WTC11 (cell line): ENCODE results near the gene TMC3. TPM values are rescaled to one million over a fixed set of nuclear protein-coding genes. Genes with fewer than 3 reads are reported as not detected.

Source experiments
- ATAC-seq: fragments of 200-7000 bp; cut with Tn5 transposase; 2 replicates; pipeline ENCODE4 v1.10.0; 2021; ENCODE audit warnings: mild to moderate bottlenecking, moderate library complexity
- CTCF ChIA-PET: fragments of 300-600 bp; sonication (Branson Sonifier 250); formaldehyde crosslinking; loops from one replicate; lab custom pipeline; 2021; ENCODE audit warnings: antibody characterized with exemption; lab: Charles Lee
- POLR2A ChIA-PET: fragments of 350-600 bp; sonication (Branson Sonifier 250); formaldehyde crosslinking; loops from one replicate; lab custom pipeline; 2021; ENCODE audit warnings: antibody characterized with exemption; lab: Charles Lee
- DNase-seq: peaks from one replicate; pipeline ENCODE4 v3.0.0; 2021; ENCODE audit warnings: low spot score
- H3K27ac Mint-ChIP-seq: 2 replicates; pipeline ENCODE4 v1.8.0; 2021; ENCODE audit warnings: mixed read lengths
- H3K27me3 Mint-ChIP-seq: 2 replicates; pipeline ENCODE4 v1.8.0; 2021; ENCODE audit warnings: low read depth, mild to moderate bottlenecking, moderate library complexity, mixed read lengths
- H3K36me3 Mint-ChIP-seq: 2 replicates; pipeline ENCODE4 v1.8.0; 2021; ENCODE audit warnings: mixed read lengths
- H3K4me1 Mint-ChIP-seq: 2 replicates; pipeline ENCODE4 v1.8.0; 2022; ENCODE audit warnings: mixed read lengths
- H3K4me3 Mint-ChIP-seq: 2 replicates; pipeline ENCODE4 v1.8.0; 2021; ENCODE audit warnings: mild to moderate bottlenecking, moderate library complexity, mixed read lengths
- H3K9me3 Mint-ChIP-seq: 2 replicates; pipeline ENCODE4 v1.8.0; 2021; ENCODE audit warnings: mixed read lengths
- AFF4 ChIP-seq: sonication (generic); formaldehyde crosslinking; IDR thresholded peaks from 2 replicates; pipeline ENCODE4 v1.8.1; 2023; ENCODE audit warnings: mild to moderate bottlenecking, missing genetic modification reagents, borderline replicate concordance
- ATF6 ChIP-seq: sonication (generic); formaldehyde crosslinking; IDR thresholded peaks from 2 replicates; pipeline ENCODE4 v1.8.1; 2023; ENCODE audit warnings: mild to moderate bottlenecking, missing genetic modification reagents
- CBFB ChIP-seq: sonication (generic); formaldehyde crosslinking; IDR thresholded peaks from 2 replicates; pipeline ENCODE4 v1.8.1; 2022; ENCODE audit warnings: mild to moderate bottlenecking, low read depth, missing genetic modification reagents
- CDX4 ChIP-seq: fragments of 250-450 bp; sonication (Bioruptor Pico); IDR thresholded peaks from 2 replicates; pipeline ENCODE4 v1.9.0; 2021; ENCODE audit warnings: moderate library complexity, mild to moderate bottlenecking, inconsistent platforms, borderline replicate concordance
- CTCF ChIP-seq: fragments of 200-600 bp; IDR thresholded peaks from 2 replicates; pipeline ENCODE4 v1.8.0; 2022; ENCODE audit warnings: antibody characterized with exemption
- ETV6 ChIP-seq: sonication (generic); formaldehyde crosslinking; IDR thresholded peaks from 2 replicates; pipeline ENCODE4 v1.8.1; 2022; ENCODE audit warnings: mild to moderate bottlenecking, missing genetic modification reagents
- HMGXB4 ChIP-seq: sonication (generic); formaldehyde crosslinking; IDR thresholded peaks from 2 replicates; pipeline ENCODE4 v1.8.1; 2023; ENCODE audit warnings: mild to moderate bottlenecking, moderate library complexity, missing genetic modification reagents
- IRF2 ChIP-seq: sonication (generic); formaldehyde crosslinking; IDR thresholded peaks from 2 replicates; pipeline ENCODE4 v1.8.0; 2022; ENCODE audit warnings: low read depth, missing genetic modification reagents, borderline replicate concordance
- KAT7 ChIP-seq: sonication (generic); formaldehyde crosslinking; IDR thresholded peaks from 2 replicates; pipeline ENCODE4 v1.8.1; 2023; ENCODE audit warnings: missing genetic modification reagents, mild to moderate bottlenecking, borderline replicate concordance
- MAX ChIP-seq: sonication (generic); formaldehyde crosslinking; IDR thresholded peaks from 2 replicates; pipeline ENCODE4 v1.8.0; 2022; ENCODE audit warnings: mild to moderate bottlenecking, missing genetic modification reagents
- MXD4 ChIP-seq: fragments of 250-450 bp; sonication (Bioruptor Pico); IDR thresholded peaks from 2 replicates; pipeline ENCODE4 v1.8.0; 2021; ENCODE audit warnings: mild to moderate bottlenecking, moderate library complexity, borderline replicate concordance
- NR2C2 ChIP-seq: sonication (generic); formaldehyde crosslinking; IDR thresholded peaks from 2 replicates; pipeline ENCODE4 v1.8.0; 2022; ENCODE audit warnings: mild to moderate bottlenecking, missing genetic modification reagents
- PRRX2 ChIP-seq: fragments of 250-450 bp; sonication (Bioruptor Pico); IDR thresholded peaks from 2 replicates; pipeline ENCODE4 v1.8.0; 2021; ENCODE audit warnings: mild to moderate bottlenecking
- SOX15 ChIP-seq: fragments of 250-450 bp; sonication (Bioruptor Pico); IDR thresholded peaks from 2 replicates; pipeline ENCODE4 v1.9.0; 2021; ENCODE audit warnings: mild to moderate bottlenecking
- TCF7 ChIP-seq: sonication (generic); formaldehyde crosslinking; IDR thresholded peaks from 2 replicates; pipeline ENCODE4 v1.8.0; 2022; ENCODE audit warnings: mild to moderate bottlenecking, low read depth, missing genetic modification reagents, moderate library complexity
- ZMAT4 ChIP-seq: fragments of 250-450 bp; sonication (Bioruptor Pico); IDR thresholded peaks from 2 replicates; pipeline ENCODE4 v1.9.0; 2021; ENCODE audit warnings: mild to moderate bottlenecking
- ZNF121 ChIP-seq: sonication (generic); formaldehyde crosslinking; IDR thresholded peaks from 2 replicates; pipeline ENCODE4 v1.8.0; 2023; ENCODE audit warnings: missing genetic modification reagents
- ZNF416 ChIP-seq: fragments of 250-450 bp; sonication (Bioruptor Pico); IDR thresholded peaks from 2 replicates; pipeline ENCODE4 v1.9.0; 2021; ENCODE audit warnings: mild to moderate bottlenecking, inconsistent platforms
- ZSCAN18 ChIP-seq: fragments of 250-450 bp; sonication (Bioruptor Pico); IDR thresholded peaks from 2 replicates; pipeline ENCODE4 v2.1.2; 2022; ENCODE audit warnings: mild to moderate bottlenecking, moderate library complexity
- total RNA-seq: library from RNA; stranded (reverse); gene quantifications from 3 replicates; pipeline ENCODE4 v1.2.3, GENCODE V29; 2021

The TMC3 gene
- total RNA-seq, 1 experiment from 2014 or later, result not detected

- peaks cover under 1% of the 10 kb centered on the region for H3K36me3 Mint-ChIP-seq
- POLR2A ChIA-PET, result no interaction called here
- TF ChIP-seq MXD4 (CRISPR knock-in tag), result no peak
- TF ChIP-seq KAT7, result no peak
- TF ChIP-seq HMGXB4 (CRISPR knock-in tag), result no peak
- no peak for TF ChIP-seq ATF6 (CRISPR knock-in tag)
- no peak for TF ChIP-seq PRRX2
- no peak for TF ChIP-seq CDX4
- TF ChIP-seq CBFB (CRISPR knock-in tag), result no peak
- TF ChIP-seq SOX15 (CRISPR knock-in tag), result no peak
- no peak for TF ChIP-seq NR2C2
- TF ChIP-seq AFF4 (CRISPR knock-in tag), result no peak
- TF ChIP-seq, all 79 proteins: peak for 0
- Mint-ChIP-seq H3K4me1 (peaks cover 15% of the 10 kb centered on the region), H3K4me3 (no peak overlapping the region), H3K27ac (no peak overlapping the region), H3K27me3 (no peaks in the 10 kb centered on the region), H3K9me3 (peaks cover 4% of the 10 kb centered on the region)
- DNase-seq, result no peak
- no peak for ATAC-seq
- CTCF ChIA-PET, result interaction anchor here (1.1 to 1.6 kb wide), 3 partner anchors 31 to 105 kb away, joined by 3 to 5 read pairs (median 4); no protein-coding TSS in a partner anchor
These were observed 5.3 kb upstream of the TMC3 start for GRCh38 chr15:81379269-81379668.

- Mint-ChIP-seq H3K9me3 (no peaks in the 10 kb centered on the region), H3K4me1 (peaks cover 17% of the 10 kb centered on the region), H3K27ac (no peak overlapping the region), H3K4me3 (no peak overlapping the region)
- no peak for DNase-seq
- TF ChIP-seq IRF2 (CRISPR knock-in tag), result no peak
- no peak for TF ChIP-seq TCF7 (CRISPR knock-in tag)
- TF ChIP-seq ZSCAN18 (CRISPR knock-in tag), result no peak
- no peak for TF ChIP-seq CTCF
- TF ChIP-seq ZNF121, result no peak
- no peak for TF ChIP-seq ETV6 (CRISPR knock-in tag)
- TF ChIP-seq MAX (CRISPR knock-in tag), result no peak
- no peak for TF ChIP-seq ZMAT4 (CRISPR knock-in tag)
- TF ChIP-seq ZNF416 (CRISPR knock-in tag), result no peak
- TF ChIP-seq, all 79 proteins: peak for 0
- CTCF ChIA-PET, result interaction anchor here (0.6 to 1.4 kb wide), 3 partner anchors 32 to 372 kb away, joined by 3 to 5 read pairs (median 3); no protein-coding TSS in a partner anchor
- ATAC-seq, result no peak
- H3K36me3 Mint-ChIP-seq, result no peaks in the 10 kb centered on the region
- H3K27me3 Mint-ChIP-seq, result no peaks in the 10 kb centered on the region
- POLR2A ChIA-PET, result no interaction called here
These were observed 4.4 kb upstream of the TMC3 start for GRCh38 chr15:81378443-81378842.
